ENCODE measurements around the gene DAPK2. TPM values are rescaled to one million over a fixed set of nuclear protein-coding genes. Genes with fewer than 3 reads are reported as not detected.

Gene DAPK2
- total and polyA plus RNA-seq, 2 of the 4 experiments (the other 2 are of a cell fraction) = 0.34 to 0.36 TPM

DNA sequence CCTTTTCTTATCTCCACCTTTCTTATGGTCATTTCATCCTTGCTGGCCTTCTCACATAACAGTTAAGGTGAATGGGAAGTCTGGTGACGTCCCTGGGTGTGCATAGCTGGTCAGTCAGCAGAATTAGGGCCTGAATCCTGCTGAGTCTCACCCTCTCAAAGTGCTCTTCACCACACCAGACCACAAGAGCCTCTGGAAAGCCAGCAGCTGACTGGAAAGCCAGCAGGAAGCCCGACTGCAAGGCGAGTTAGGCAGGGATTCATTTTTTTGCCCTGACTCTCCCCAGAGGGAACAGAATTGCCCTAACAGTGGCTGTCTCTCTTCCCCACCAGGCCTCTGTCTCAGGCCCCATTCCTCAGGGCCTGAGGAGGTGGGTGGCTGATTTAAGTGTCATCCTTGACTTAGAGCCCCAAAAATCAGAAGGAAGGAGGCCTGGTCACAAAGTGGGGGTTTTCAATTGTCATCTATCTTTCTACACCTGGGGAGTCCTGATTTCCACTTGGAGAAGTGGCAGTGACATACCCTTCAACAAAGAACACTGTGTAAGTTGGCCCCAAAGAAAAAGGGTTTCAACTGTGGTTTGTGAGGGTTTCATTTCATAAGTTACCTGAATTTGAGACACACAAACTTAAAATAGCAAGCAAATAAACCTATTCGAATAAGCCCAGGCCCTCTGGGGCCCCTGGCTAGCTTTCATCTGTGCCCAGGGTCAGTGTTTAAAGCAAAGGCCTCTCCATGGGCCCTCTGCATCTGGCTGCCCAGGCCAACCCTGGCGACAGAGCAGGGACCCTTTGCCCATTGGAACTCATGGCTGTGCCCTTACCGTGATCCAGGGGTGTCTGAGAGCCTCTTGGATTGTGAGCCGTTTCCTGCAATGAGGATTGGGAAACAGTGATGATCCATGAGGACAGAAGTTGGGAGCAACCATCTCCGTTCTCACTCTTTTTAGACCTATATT, 122.0 kb downstream of the DAPK2 start (continued):
- TF ChIP-seq CEBPB (IDR thresholded peaks at IDR 0.05; ENCODE audit: low read depth, low read length) = no peak

DNA sequence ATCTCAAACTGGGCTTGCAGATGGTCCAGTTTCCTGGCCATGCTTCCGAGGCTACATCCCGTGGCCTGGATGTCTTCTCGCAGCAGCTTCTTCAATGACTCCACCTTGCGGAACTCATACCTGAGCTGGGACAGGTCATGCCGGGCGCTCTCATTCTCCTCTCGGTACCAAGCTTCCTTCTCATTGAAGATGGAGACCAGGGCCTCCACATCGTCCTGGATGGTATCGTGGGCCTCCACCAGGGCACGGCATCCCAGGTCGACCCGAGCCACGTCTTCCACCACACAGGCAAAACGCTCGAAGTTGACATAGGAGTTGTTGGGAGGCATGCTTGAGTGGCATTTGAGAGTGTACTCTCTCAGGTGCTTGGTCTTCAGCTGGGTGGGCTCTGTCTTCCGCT, 123.4 kb downstream of the DAPK2 start:
- Histone ChIP-seq H4K8ac (ENCODE audit: low read depth in 2 of 2, low read length in 2 of 2) (no peak overlapping the region), H3K27me3 (ENCODE audit: control insufficient read depth, insufficient read depth, low read length) (peaks cover 23% of the 10 kb centered on the region), H3K4me1 (ENCODE audit: control insufficient read depth, insufficient read depth, low read length) (no peaks in the 10 kb centered on the region), H3K14ac (replicated peaks; ENCODE audit: low read depth, low read length) (no peak overlapping the region), H2BK20ac (ENCODE audit: low read depth, low read length) (no peak overlapping the region), H3K27ac (ENCODE audit: insufficient read depth, low read length) (no peak overlapping the region), H3K4ac (ENCODE audit: low read depth, low read length) (no peak overlapping the region), H3K23ac (ENCODE audit: low read depth, low read length) (no peak overlapping the region), H2AK9ac (replicated peaks; ENCODE audit: low read depth, low read length, poor library complexity) (no peak overlapping the region), H2BK5ac (ENCODE audit: low read depth, low read length, poor library complexity, severe bottlenecking) (no peak overlapping the region), H3K9me3 (ENCODE audit: control insufficient read depth, insufficient read depth, low read length) (no peaks in the 10 kb centered on the region), H3K18ac (ENCODE audit: low read depth, low read length) (no peak overlapping the region), H3K56ac (ENCODE audit: extremely low read depth, insufficient read depth, low read length) (no peak overlapping the region), H2AK5ac (ENCODE audit: low read depth, low read length) (no peak overlapping the region), H2BK15ac (ENCODE audit: low read depth, low read length) (no peak overlapping the region), H4K91ac (ENCODE audit: insufficient read depth, low read depth, low read length) (no peak overlapping the region), H2AFZ (replicated peaks; ENCODE audit: low read length, poor library complexity) (no peak overlapping the region), H2BK120ac (ENCODE audit: low read depth, low read length) (no peak overlapping the region), H3K9me1 (ENCODE audit: insufficient read depth, low read length) (no peaks in the 10 kb centered on the region), H3K36me3 (ENCODE audit: control insufficient read depth, insufficient read depth, low read length) (no peaks in the 10 kb centered on the region), H3K9ac (ENCODE audit: low read depth, low read length) (no peak overlapping the region), H4K5ac (ENCODE audit: low read depth, low read length) (no peak overlapping the region), H3K4me3 (ENCODE audit: insufficient read depth, low read depth, low read length) (no peak overlapping the region), H3K4me2 (ENCODE audit: low read depth, low read length) (no peak overlapping the region), H4K20me1 (ENCODE audit: insufficient read depth, low read length) (no peaks in the 10 kb centered on the region), H3K79me1 (ENCODE audit: low read depth in 1 of 2, low read length in 2 of 2) (no peaks in the 10 kb centered on the region)
- dilution Hi-C loops (cut with HindIII; ENCODE audit: low sequenced_read_pairs, unreplicated experiment) (no loop called here), in situ Hi-C loops (cut with MboI; ENCODE audit: low sequenced_read_pairs) (no loop called here), intact Hi-C loops (cut with micrococcal nuclease) (no loop called here)
- ATAC-seq (ENCODE audit: low read depth) (no peak), DNase-seq (no peak)
- BruUV-seq (replicated peaks) = no TSS peak
- 88% methylated on average over 8 of the region's 16 CpGs; no CpG with 5 or more reads in 1 of the 2 experiments for WGBS, 2 experiments (ENCODE audit: extremely low coverage in 2 of 2, insufficient read length in 1 of 2)
- ChIA-PET CTCF (no interaction called here), POLR2A (ENCODE audit: unreplicated experiment) (no interaction called here)
- TF ChIP-seq, protein P1, sequence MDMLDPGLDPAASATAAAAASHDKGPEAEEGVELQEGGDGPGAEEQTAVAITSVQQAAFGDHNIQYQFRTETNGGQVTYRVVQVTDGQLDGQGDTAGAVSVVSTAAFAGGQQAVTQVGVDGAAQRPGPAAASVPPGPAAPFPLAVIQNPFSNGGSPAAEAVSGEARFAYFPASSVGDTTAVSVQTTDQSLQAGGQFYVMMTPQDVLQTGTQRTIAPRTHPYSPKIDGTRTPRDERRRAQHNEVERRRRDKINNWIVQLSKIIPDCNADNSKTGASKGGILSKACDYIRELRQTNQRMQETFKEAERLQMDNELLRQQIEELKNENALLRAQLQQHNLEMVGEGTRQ (IDR thresholded peaks at IDR 0.05; ENCODE audit: low read depth, low read length) = no peak
- TF ChIP-seq NFE2L2 (IDR thresholded peaks at IDR 0.05; ENCODE audit: low read depth, low read length) (no peak), CHD1 (IDR thresholded peaks at IDR 0.05; ENCODE audit: low read depth, low read length) (no peak), CEBPB (IDR thresholded peaks at IDR 0.05; ENCODE audit: low read depth, low read length) (no peak), MAFK (IDR thresholded peaks at IDR 0.05; ENCODE audit: low read depth, low read length) (no peak), FOS (IDR thresholded peaks at IDR 0.05; ENCODE audit: low read depth, low read length) (no peak), MXI1 (IDR thresholded peaks at IDR 0.05; ENCODE audit: borderline replicate concordance, low read depth, low read length) (no peak), RAD21 (IDR thresholded peaks at IDR 0.05; ENCODE audit: low read length) (no peak), RCOR1 (IDR thresholded peaks at IDR 0.05; ENCODE audit: insufficient replicate concordance, low read length) (no peak), SMC3 (IDR thresholded peaks at IDR 0.05; ENCODE audit: low read depth, low read length) (no peak), POLR2A (IDR thresholded peaks at IDR 0.05; ENCODE audit: low read depth, low read length) (no peak)
- TF ChIP-seq, protein P2, sequence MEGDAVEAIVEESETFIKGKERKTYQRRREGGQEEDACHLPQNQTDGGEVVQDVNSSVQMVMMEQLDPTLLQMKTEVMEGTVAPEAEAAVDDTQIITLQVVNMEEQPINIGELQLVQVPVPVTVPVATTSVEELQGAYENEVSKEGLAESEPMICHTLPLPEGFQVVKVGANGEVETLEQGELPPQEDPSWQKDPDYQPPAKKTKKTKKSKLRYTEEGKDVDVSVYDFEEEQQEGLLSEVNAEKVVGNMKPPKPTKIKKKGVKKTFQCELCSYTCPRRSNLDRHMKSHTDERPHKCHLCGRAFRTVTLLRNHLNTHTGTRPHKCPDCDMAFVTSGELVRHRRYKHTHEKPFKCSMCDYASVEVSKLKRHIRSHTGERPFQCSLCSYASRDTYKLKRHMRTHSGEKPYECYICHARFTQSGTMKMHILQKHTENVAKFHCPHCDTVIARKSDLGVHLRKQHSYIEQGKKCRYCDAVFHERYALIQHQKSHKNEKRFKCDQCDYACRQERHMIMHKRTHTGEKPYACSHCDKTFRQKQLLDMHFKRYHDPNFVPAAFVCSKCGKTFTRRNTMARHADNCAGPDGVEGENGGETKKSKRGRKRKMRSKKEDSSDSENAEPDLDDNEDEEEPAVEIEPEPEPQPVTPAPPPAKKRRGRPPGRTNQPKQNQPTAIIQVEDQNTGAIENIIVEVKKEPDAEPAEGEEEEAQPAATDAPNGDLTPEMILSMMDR (conservative IDR thresholded peaks at IDR 0.05; ENCODE audit: low read depth, low read length) = no peak
- TF ChIP-seq, protein P3, sequence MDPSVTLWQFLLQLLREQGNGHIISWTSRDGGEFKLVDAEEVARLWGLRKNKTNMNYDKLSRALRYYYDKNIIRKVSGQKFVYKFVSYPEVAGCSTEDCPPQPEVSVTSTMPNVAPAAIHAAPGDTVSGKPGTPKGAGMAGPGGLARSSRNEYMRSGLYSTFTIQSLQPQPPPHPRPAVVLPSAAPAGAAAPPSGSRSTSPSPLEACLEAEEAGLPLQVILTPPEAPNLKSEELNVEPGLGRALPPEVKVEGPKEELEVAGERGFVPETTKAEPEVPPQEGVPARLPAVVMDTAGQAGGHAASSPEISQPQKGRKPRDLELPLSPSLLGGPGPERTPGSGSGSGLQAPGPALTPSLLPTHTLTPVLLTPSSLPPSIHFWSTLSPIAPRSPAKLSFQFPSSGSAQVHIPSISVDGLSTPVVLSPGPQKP (IDR thresholded peaks at IDR 0.05; ENCODE audit: borderline replicate concordance, low read depth, low read length) = no peak
